Fibroblast of lung (primary cell): Measurements from ENCODE around the gene VPS4A. TPM values are rescaled to one million over a fixed set of nuclear protein-coding genes. Genes with fewer than 3 reads are reported as not detected.

Source experiments
- DNase-seq, 2 donors: peaks; one replicate each; pipeline versions ENCODE4 v3.0.0 to v3.0.0-alpha.2; 2010; ENCODE audit warnings: low read depth in 2 of 2
- H2AFZ ChIP-seq: 2 replicates; pipeline ENCODE4 v1.5.1; 2012; ENCODE audit warnings: low read length, control low read depth, inconsistent platforms
- H3K27ac ChIP-seq: 2 replicates; pipeline ENCODE4 v1.5.1; 2011; ENCODE audit warnings: low read length, control low read depth; ENCODE audit not compliant: insufficient read depth
- H3K27me3 ChIP-seq: 2 replicates; pipeline ENCODE4 v1.5.1; 2011; ENCODE audit warnings: mild to moderate bottlenecking, low read length; ENCODE audit not compliant: control insufficient read depth, insufficient read depth
- H3K36me3 ChIP-seq: 2 replicates; pipeline ENCODE4 v1.5.1; 2011; ENCODE audit warnings: low read length; ENCODE audit not compliant: control insufficient read depth, insufficient read depth
- H3K4me1 ChIP-seq: 2 replicates; pipeline ENCODE4 v1.5.1; 2011; ENCODE audit warnings: low read length; ENCODE audit not compliant: control insufficient read depth, insufficient read depth; ENCODE audit errors: extremely low read depth
- H3K4me2 ChIP-seq: 2 replicates; pipeline ENCODE4 v1.5.1; 2011; ENCODE audit warnings: low read length, control low read depth; ENCODE audit not compliant: insufficient read depth; ENCODE audit errors: extremely low read depth
- H3K4me3 ChIP-seq, 4 experiments: fragments of 200-600 bp in 1 of 4; sonication (generic) in 1 of 4; replicated peaks in 1 of 4; 2 replicates each; pipeline ENCODE4 v1.5.1; 2011 to 2016; ENCODE audit warnings: low read length in 4 of 4, low read depth in 3 of 4, mild to moderate bottlenecking in 3 of 4, control low read depth in 2 of 4, inconsistent platforms in 1 of 4, mixed read lengths in 1 of 4; ENCODE audit not compliant: insufficient read depth in 1 of 4; ENCODE audit errors: control extremely low read depth in 1 of 4
- H3K79me2 ChIP-seq: 2 replicates; pipeline ENCODE4 v1.5.1; 2012; ENCODE audit warnings: mild to moderate bottlenecking, low read length, inconsistent platforms; ENCODE audit not compliant: control insufficient read depth, insufficient read depth
- H3K9ac ChIP-seq: 2 replicates; pipeline ENCODE4 v1.5.1; 2011; ENCODE audit warnings: mild to moderate bottlenecking, low read length, control low read depth; ENCODE audit not compliant: insufficient read depth
- H3K9me3 ChIP-seq: 2 replicates; pipeline ENCODE4 v1.5.1; 2012; ENCODE audit warnings: low read depth, low read length; ENCODE audit not compliant: control insufficient read depth, insufficient read depth
- H4K20me1 ChIP-seq: 2 replicates; pipeline ENCODE4 v1.5.1; 2011; ENCODE audit warnings: low read length; ENCODE audit not compliant: control insufficient read depth, insufficient read depth; ENCODE audit errors: extremely low read depth
- CTCF ChIP-seq, 2 donors: IDR thresholded peaks in 1 of 2; conservative IDR thresholded peaks in 1 of 2; 1 replicate in 1 of 2; 2 replicates in 1 of 2; pipeline ENCODE4 v1.5.1; 2011 to 2012; ENCODE audit warnings: low read length in 2 of 2, control low read depth in 1 of 2, inconsistent platforms in 1 of 2, low read depth in 1 of 2, mild to moderate bottlenecking in 1 of 2
- EZH2 ChIP-seq: IDR thresholded peaks from 2 replicates; pipeline ENCODE4 v1.5.1; 2012; ENCODE audit warnings: low read length, control low read depth, mild to moderate bottlenecking; ENCODE audit errors: missing control alignments
- polyA plus RNA-seq, 2 donors: library from polyadenylated mRNA; depleted of rRNA in 1 of 2; stranded (reverse) in 1 of 2; unstranded in 1 of 2; fragments of >200 nt; gene quantifications; 2 replicates each; pipeline ENCODE4 v1.2.1, GENCODE V29; 2011 to 2012; ENCODE audit warnings: missing spikeins in 1 of 2
- total RNA-seq: library from RNA; depleted of rRNA; stranded (reverse); fragments of >200 nt; gene quantifications from 2 replicates; pipeline ENCODE4 v1.2.1, GENCODE V29; 2014

VPS4A gene
- total and polyA plus RNA-seq, 2 donors (not counting 1 experiment from before 2014, with no cell fraction given): 14.5 to 39.8 TPM

- TF ChIP-seq CTCF (conservative IDR thresholded peaks at IDR 0.05 in 1 of 2, IDR thresholded peaks at IDR 0.05 in 1 of 2; ENCODE audit: low read depth in 1 of 2, low read length in 2 of 2) (no peak), EZH2 (no peak)
- no peaks in the 10 kb centered on the region for H4K20me1 ChIP-seq
Observed at GRCh38 chr16:69316595-69317034, 5.5 kb downstream of the VPS4A start.

GRCh38 chr16:69318177-69318910, 7.2 kb downstream of the VPS4A start:
- Histone ChIP-seq H3K36me3 (peaks cover 49% of the 10 kb centered on the region), H3K9me3 (no peaks in the 10 kb centered on the region), H3K4me3 (no peak overlapping the region), H3K27ac (no peak overlapping the region), H3K4me2 (no peak overlapping the region), H3K4me1 (no peaks in the 10 kb centered on the region), H3K9ac (no peak overlapping the region), H4K20me1 (no peaks in the 10 kb centered on the region), H2AFZ (no peak overlapping the region), H3K27me3 (no peaks in the 10 kb centered on the region), H3K79me2 (peaks cover 31% of the 10 kb centered on the region)
- DNase-seq: no peak
- TF ChIP-seq CTCF (conservative IDR thresholded peaks at IDR 0.05 in 1 of 2, IDR thresholded peaks at IDR 0.05 in 1 of 2; ENCODE audit: low read depth in 1 of 2, low read length in 2 of 2) (no peak), EZH2 (no peak)

More at GRCh38 chr16:69316595-69317034, 5.5 kb downstream of the VPS4A start:
- no peak overlapping the region for H3K4me2 ChIP-seq
- no peaks in the 10 kb centered on the region for H3K27me3 ChIP-seq
- no peaks in the 10 kb centered on the region for H3K4me1 ChIP-seq
- DNase-seq: no peak
- H3K27ac ChIP-seq: no peak overlapping the region
- H3K4me3 ChIP-seq: no peak overlapping the region
- H3K9ac ChIP-seq: no peak overlapping the region
- no peak overlapping the region for H2AFZ ChIP-seq
- H3K9me3 ChIP-seq: no peaks in the 10 kb centered on the region
- peaks cover 38% of the 10 kb centered on the region for H3K79me2 ChIP-seq
- H3K36me3 ChIP-seq: peaks cover 39% of the 10 kb centered on the region

- no peak overlapping the region for H2AFZ ChIP-seq
- no peak overlapping the region for H3K27ac ChIP-seq
- no peaks in the 10 kb centered on the region for H3K9me3 ChIP-seq
- no peak for DNase-seq
- no peaks in the 10 kb centered on the region for H4K20me1 ChIP-seq
- H3K4me1 ChIP-seq: no peaks in the 10 kb centered on the region
- no peak overlapping the region for H3K9ac ChIP-seq
- H3K36me3 ChIP-seq: peaks cover 51% of the 10 kb centered on the region
- H3K4me3 ChIP-seq: no peak overlapping the region
- TF ChIP-seq EZH2 (no peak), CTCF (conservative IDR thresholded peaks at IDR 0.05 in 1 of 2, IDR thresholded peaks at IDR 0.05 in 1 of 2; ENCODE audit: low read depth in 1 of 2, low read length in 2 of 2) (no peak)
- no peak overlapping the region for H3K4me2 ChIP-seq
- H3K27me3 ChIP-seq: no peaks in the 10 kb centered on the region
- peaks cover 28% of the 10 kb centered on the region for H3K79me2 ChIP-seq
Observed at GRCh38 chr16:69318911-69319289, 7.8 kb downstream of the VPS4A start.
